ACC112 (cell line): ENCODE data around the gene NDUFB8.

Experiments used
- H2AFZ ChIP-seq: fragments of 200-600 bp; sonication (generic); one replicate; pipeline ENCODE4 v1.6.0; 2017; ENCODE audit warnings: antibody characterized with exemption, low read length; ENCODE audit not compliant: unreplicated experiment
- H3K27ac ChIP-seq: fragments of 200-600 bp; sonication (generic); 2 replicates; pipeline ENCODE4 v1.5.1; 2014; ENCODE audit warnings: low read depth, mild to moderate bottlenecking, antibody characterized with exemption, low read length, moderate library complexity
- H3K27me3 ChIP-seq: fragments of 200-600 bp; sonication (generic); 2 replicates; pipeline ENCODE4 v1.6.1; 2014; ENCODE audit warnings: mild to moderate bottlenecking, antibody characterized with exemption, low read length, moderate library complexity, mixed read lengths; ENCODE audit not compliant: insufficient read depth
- H3K36me3 ChIP-seq: fragments of 200-600 bp; sonication (generic); 2 replicates; pipeline ENCODE4 v1.6.1; 2016; ENCODE audit warnings: mild to moderate bottlenecking, antibody characterized with exemption, low read length, moderate library complexity, mixed read lengths; ENCODE audit not compliant: insufficient read depth
- H3K4me1 ChIP-seq: fragments of 200-600 bp; sonication (generic); one replicate; pipeline ENCODE4 v1.6.1; 2016; ENCODE audit warnings: low read length, mixed read lengths; ENCODE audit not compliant: insufficient read depth, unreplicated experiment, control insufficient read depth
- H3K4me3 ChIP-seq: fragments of 200-600 bp; sonication (generic); 2 replicates; pipeline ENCODE4 v1.5.1; 2014; ENCODE audit warnings: mild to moderate bottlenecking, low read depth, low read length
- H3K79me2 ChIP-seq: fragments of 200-600 bp; sonication (generic); one replicate; pipeline ENCODE4 v1.6.0; 2016; ENCODE audit warnings: low read length; ENCODE audit not compliant: control insufficient read depth, unreplicated experiment, insufficient read depth

NDUFB8 gene

GRCh38 chr10:100506596-100507356 lies 22.9 kb downstream of the NDUFB8 start:
- Histone ChIP-seq H3K79me2 (no peaks in the 10 kb centered on the region), H3K4me1 (peaks cover 15% of the 10 kb centered on the region), H2AFZ (no peak overlapping the region), H3K4me3 (no peak overlapping the region), H3K27me3 (no peaks in the 10 kb centered on the region), H3K27ac (peak overlapping the region; percentile 12; the same call in 1 of the 2 replicates), H3K36me3 (no peaks in the 10 kb centered on the region)

GRCh38 chr10:100505164-100505563 lies 24.5 kb downstream of the NDUFB8 start:
- H3K36me3 ChIP-seq: no peaks in the 10 kb centered on the region
- no peak overlapping the region for H2AFZ ChIP-seq
- no peaks in the 10 kb centered on the region for H3K79me2 ChIP-seq
- no peaks in the 10 kb centered on the region for H3K27me3 ChIP-seq
- H3K4me3 ChIP-seq: no peak overlapping the region
- H3K4me1 ChIP-seq: peaks cover 15% of the 10 kb centered on the region
- no peak overlapping the region for H3K27ac ChIP-seq

DNA sequence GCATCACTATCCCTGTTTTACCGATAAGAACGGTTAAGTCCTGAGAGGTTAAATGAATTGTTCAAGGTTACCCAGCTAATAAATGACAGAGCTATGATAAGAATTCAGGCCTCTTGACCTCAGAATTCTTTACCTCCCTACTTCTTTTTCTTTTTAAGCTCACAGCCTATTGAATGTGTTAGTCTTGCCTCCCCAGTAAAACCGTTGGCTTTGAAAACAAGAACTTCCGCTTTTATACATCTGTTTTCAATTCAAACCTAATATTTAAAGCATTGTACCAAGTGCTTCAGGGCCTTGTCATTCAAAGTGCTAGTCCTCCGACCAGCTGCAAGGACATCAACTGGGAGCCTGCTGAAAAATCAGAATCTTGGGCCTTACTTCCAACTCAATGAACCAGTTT lies 25.6 kb downstream of the NDUFB8 start:
- no peak overlapping the region for H3K27ac ChIP-seq
- no peaks in the 10 kb centered on the region for H3K36me3 ChIP-seq
- H3K4me3 ChIP-seq: no peak overlapping the region
- no peaks in the 10 kb centered on the region for H3K79me2 ChIP-seq
- no peaks in the 10 kb centered on the region for H3K27me3 ChIP-seq
- H2AFZ ChIP-seq: no peak overlapping the region
- peaks cover 15% of the 10 kb centered on the region for H3K4me1 ChIP-seq

- Histone ChIP-seq H3K36me3 (0 out of 2 replicates have a peak, but pooled peaks cover 4% of the 10 kb centered on the region), H3K79me2 (no peaks in the 10 kb centered on the region), H2AFZ (no peak overlapping the region), H3K4me1 (peaks cover 15% of the 10 kb centered on the region), H3K27ac (no peak overlapping the region), H3K4me3 (no peak overlapping the region), H3K27me3 (no peaks in the 10 kb centered on the region)
These were observed 26.7 kb downstream of the NDUFB8 start for GRCh38 chr10:100502926-100503494.

DNA sequence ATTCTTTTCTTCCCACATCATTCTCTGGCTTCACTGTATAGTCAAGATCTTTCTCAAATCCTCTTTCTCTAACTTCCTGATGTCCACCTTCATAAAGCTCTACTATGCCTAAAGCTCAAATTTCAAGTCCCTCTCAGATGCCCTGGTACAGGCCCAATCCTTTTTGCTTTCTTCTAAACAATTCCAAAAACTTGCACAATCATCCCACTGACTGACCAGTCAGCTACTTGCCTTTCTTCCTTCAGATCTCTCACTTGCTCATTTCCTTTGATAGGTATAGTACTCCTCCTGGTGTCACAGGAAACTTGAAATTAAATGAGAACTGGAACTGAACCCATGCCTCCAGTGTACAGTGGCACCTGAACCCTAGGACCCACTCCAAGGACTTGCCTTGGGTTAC lies 28.2 kb downstream of the NDUFB8 start:
- no peak overlapping the region for H2AFZ ChIP-seq
- H3K4me1 ChIP-seq: peaks cover 5% of the 10 kb centered on the region
- H3K36me3 ChIP-seq: 0 out of 2 replicates have a peak, but pooled peaks cover 4% of the 10 kb centered on the region
- no peaks in the 10 kb centered on the region for H3K27me3 ChIP-seq
- H3K79me2 ChIP-seq: no peaks in the 10 kb centered on the region
- H3K27ac ChIP-seq: no peak overlapping the region
- no peak overlapping the region for H3K4me3 ChIP-seq

- H3K4me3 ChIP-seq: no peak overlapping the region
- no peak overlapping the region for H3K27ac ChIP-seq
- 0 out of 2 replicates have a peak, but pooled peaks cover 4% of the 10 kb centered on the region for H3K36me3 ChIP-seq
- H3K27me3 ChIP-seq: no peaks in the 10 kb centered on the region
- H3K79me2 ChIP-seq: no peaks in the 10 kb centered on the region
- H2AFZ ChIP-seq: no peak overlapping the region
- H3K4me1 ChIP-seq: no peaks in the 10 kb centered on the region
These were observed 31.6 kb downstream of the NDUFB8 start for GRCh38 chr10:100498059-100498458.

GRCh38 chr10:100496567-100496966 lies 33.1 kb downstream of the NDUFB8 start:
- no peaks in the 10 kb centered on the region for H3K27me3 ChIP-seq
- H3K27ac ChIP-seq: no peak overlapping the region
- H3K4me3 ChIP-seq: no peak overlapping the region
- no peaks in the 10 kb centered on the region for H3K79me2 ChIP-seq
- 0 out of 2 replicates have a peak, but pooled peaks cover 4% of the 10 kb centered on the region for H3K36me3 ChIP-seq
- no peak overlapping the region for H2AFZ ChIP-seq
- H3K4me1 ChIP-seq: no peaks in the 10 kb centered on the region

DNA sequence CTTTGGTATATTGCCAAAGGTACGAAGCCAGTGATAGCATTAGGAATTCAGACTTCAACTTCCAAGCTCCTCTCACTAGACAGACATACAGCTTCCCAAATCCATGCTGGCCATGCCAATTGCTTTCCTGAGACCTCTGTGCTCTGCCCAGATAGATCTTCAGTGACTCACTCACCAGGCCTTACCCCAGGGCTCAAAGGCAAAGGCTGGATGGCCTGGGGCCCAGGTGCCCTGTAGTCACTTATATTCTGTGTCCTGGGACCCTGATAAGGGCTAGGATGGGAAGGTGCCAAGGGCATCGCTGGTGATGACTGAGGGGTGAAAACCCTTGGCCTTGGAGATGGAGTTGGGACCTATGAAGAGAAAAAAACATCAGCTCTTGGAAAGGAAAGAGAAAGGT lies 39.1 kb downstream of the NDUFB8 start:
- no peaks in the 10 kb centered on the region for H3K4me1 ChIP-seq
- no peak overlapping the region for H3K4me3 ChIP-seq
- H2AFZ ChIP-seq: no peak overlapping the region
- no peaks in the 10 kb centered on the region for H3K27me3 ChIP-seq
- H3K36me3 ChIP-seq: no peaks in the 10 kb centered on the region; the same call in 1 of the 2 replicates
- H3K27ac ChIP-seq: no peak overlapping the region
- no peaks in the 10 kb centered on the region for H3K79me2 ChIP-seq

- H3K36me3 ChIP-seq: no peaks in the 10 kb centered on the region; the same call in 1 of the 2 replicates
- no peaks in the 10 kb centered on the region for H3K27me3 ChIP-seq
- H3K4me3 ChIP-seq: no peak overlapping the region
- no peak overlapping the region for H3K27ac ChIP-seq
- no peaks in the 10 kb centered on the region for H3K79me2 ChIP-seq
- no peaks in the 10 kb centered on the region for H3K4me1 ChIP-seq
- H2AFZ ChIP-seq: no peak overlapping the region
These were observed 40.3 kb downstream of the NDUFB8 start for GRCh38 chr10:100489396-100489795.

DNA sequence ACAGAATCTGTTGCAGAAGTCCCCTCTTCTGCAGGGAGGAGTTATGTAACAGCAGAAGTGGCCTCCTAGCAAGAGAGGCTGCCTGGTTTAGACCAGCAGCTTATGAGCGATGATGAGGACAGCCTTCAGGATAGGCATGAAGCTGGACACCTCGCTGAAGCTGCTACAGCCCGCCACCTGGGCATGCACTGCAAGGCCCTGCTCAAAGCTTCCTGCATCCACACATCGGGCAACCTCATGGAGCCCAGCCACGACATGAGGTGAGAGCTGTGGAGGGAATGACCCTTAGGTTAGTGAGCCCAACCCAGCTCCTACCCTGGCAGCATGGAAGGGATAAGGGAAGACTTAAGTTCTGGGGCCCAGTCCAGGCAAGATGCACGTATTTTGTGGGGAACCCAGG lies 42.1 kb downstream of the NDUFB8 start:
- no peak overlapping the region for H2AFZ ChIP-seq
- no peaks in the 10 kb centered on the region for H3K4me1 ChIP-seq

More for the DNA sequence above, 42.1 kb downstream of the NDUFB8 start:
- H3K27me3 ChIP-seq: peaks cover 10% of the 10 kb centered on the region; the same call in 1 of the 2 replicates
- no peaks in the 10 kb centered on the region; the same call in 1 of the 2 replicates for H3K36me3 ChIP-seq
- H3K4me3 ChIP-seq: no peak overlapping the region
- no peak overlapping the region for H3K27ac ChIP-seq
- no peaks in the 10 kb centered on the region for H3K79me2 ChIP-seq
